DOHH2 (cell line): Measurements from ENCODE around the gene PIH1D2.

Experiments
- EZH2phosphoT487 ChIP-seq: fragments of 200-600 bp; sonication (generic); IDR thresholded peaks from 2 replicates; pipeline ENCODE4 v1.6.1; 2017; ENCODE audit warnings: borderline replicate concordance, mild to moderate bottlenecking, antibody characterized with exemption, low read length, moderate library complexity, mixed read lengths
- TF ChIP-seq, protein P1 (sequence below): fragments of 200-600 bp; sonication (generic); IDR thresholded peaks from one replicate; pipeline ENCODE4 v1.5.1; 2014; ENCODE audit warnings: antibody characterized with exemption, mild to moderate bottlenecking, low read depth, low read length; ENCODE audit not compliant: poor library complexity, severe bottlenecking

DNA sequence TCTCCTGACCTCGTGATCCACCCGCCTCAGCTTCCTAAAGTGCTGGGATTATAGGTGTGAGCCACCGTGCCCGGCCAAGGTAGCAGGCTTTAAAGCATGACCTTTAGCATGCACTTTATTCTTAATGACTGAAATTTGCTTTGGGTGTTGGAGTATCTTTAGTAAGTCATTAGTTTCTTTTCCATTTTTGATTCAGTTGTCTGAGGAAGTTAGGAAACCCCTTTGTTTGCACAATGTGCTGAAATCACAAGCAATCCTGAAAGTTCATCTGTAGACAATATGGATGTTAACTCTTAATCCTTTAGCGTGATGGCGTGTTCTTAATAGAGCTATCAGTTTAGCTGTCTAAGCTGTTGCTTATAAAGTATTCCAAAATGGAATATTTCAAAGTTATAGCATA lies 29.6 kb upstream of the PIH1D2 start:
- TF ChIP-seq, protein P1, sequence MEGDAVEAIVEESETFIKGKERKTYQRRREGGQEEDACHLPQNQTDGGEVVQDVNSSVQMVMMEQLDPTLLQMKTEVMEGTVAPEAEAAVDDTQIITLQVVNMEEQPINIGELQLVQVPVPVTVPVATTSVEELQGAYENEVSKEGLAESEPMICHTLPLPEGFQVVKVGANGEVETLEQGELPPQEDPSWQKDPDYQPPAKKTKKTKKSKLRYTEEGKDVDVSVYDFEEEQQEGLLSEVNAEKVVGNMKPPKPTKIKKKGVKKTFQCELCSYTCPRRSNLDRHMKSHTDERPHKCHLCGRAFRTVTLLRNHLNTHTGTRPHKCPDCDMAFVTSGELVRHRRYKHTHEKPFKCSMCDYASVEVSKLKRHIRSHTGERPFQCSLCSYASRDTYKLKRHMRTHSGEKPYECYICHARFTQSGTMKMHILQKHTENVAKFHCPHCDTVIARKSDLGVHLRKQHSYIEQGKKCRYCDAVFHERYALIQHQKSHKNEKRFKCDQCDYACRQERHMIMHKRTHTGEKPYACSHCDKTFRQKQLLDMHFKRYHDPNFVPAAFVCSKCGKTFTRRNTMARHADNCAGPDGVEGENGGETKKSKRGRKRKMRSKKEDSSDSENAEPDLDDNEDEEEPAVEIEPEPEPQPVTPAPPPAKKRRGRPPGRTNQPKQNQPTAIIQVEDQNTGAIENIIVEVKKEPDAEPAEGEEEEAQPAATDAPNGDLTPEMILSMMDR, result no peak
- TF ChIP-seq EZH2phosphoT487, result no peak
